OCI-LY7 (cell line): Measurements from ENCODE around the gene OR2T11. TPM values are rescaled to one million over a fixed set of nuclear protein-coding genes. Genes with fewer than 3 reads are reported as not detected.

Experiments
- BruUV-seq: library from RNA; stranded (reverse); fragments of 400-500 nt; replicated peaks from 2 replicates; lab custom pipeline; 2021; lab: Mats Ljungman, UMichigan
- CTCF ChIA-PET: fragments of 300-600 bp; sonication (Branson Sonifier 250); formaldehyde crosslinking; loops from one replicate; lab custom pipeline; 2022; ENCODE audit warnings: antibody characterized with exemption; ENCODE audit not compliant: unreplicated experiment; lab: Charles Lee
- POLR2A ChIA-PET: fragments of 300-600 bp; sonication (Branson Sonifier 250); formaldehyde crosslinking; loops from one replicate; lab custom pipeline; 2022; ENCODE audit warnings: antibody characterized with exemption; lab: Charles Lee
- DNase-seq: peaks from one replicate; pipeline ENCODE4 v3.0.0-alpha.2; 2015; ENCODE audit warnings: low spot score
- H2AFZ ChIP-seq: fragments of 200-600 bp; sonication (generic), shearing (Covaris generic); 2 replicates; pipeline ENCODE4 v1.6.1; 2014; ENCODE audit warnings: mild to moderate bottlenecking, antibody characterized with exemption, low read length, moderate library complexity
- H3K27ac ChIP-seq: fragments of 200-600 bp; sonication (generic); 2 replicates; pipeline ENCODE4 v1.5.1; 2014; ENCODE audit warnings: mixed run types, low read depth, mild to moderate bottlenecking, moderate library complexity, low read length, inconsistent platforms; ENCODE audit not compliant: poor library complexity, severe bottlenecking
- H3K36me3 ChIP-seq: fragments of 200-600 bp; sonication (generic); 2 replicates; pipeline ENCODE4 v1.6.1; 2014; ENCODE audit warnings: mild to moderate bottlenecking, antibody characterized with exemption, low read length, moderate library complexity, mixed read lengths; ENCODE audit not compliant: insufficient read depth
- H3K4me1 ChIP-seq: fragments of 200-600 bp; sonication (generic); 2 replicates; pipeline ENCODE4 v1.5.1; 2014; ENCODE audit warnings: mild to moderate bottlenecking, low read length; ENCODE audit not compliant: insufficient read depth, poor library complexity, severe bottlenecking
- H3K4me2 ChIP-seq: fragments of 200-600 bp; sonication (generic); 2 replicates; pipeline ENCODE4 v1.6.1; 2014; ENCODE audit warnings: mild to moderate bottlenecking, low read length
- H3K4me3 ChIP-seq: fragments of 200-600 bp; sonication (generic); 2 replicates; pipeline ENCODE4 v1.5.1; 2014; ENCODE audit warnings: mild to moderate bottlenecking, low read depth, low read length; ENCODE audit not compliant: poor library complexity, severe bottlenecking
- H3K79me2 ChIP-seq: fragments of 200-600 bp; sonication (generic); 2 replicates; pipeline ENCODE4 v1.6.1; 2016; ENCODE audit warnings: low read depth, mild to moderate bottlenecking, low read length, moderate library complexity, mixed read lengths; ENCODE audit not compliant: insufficient read depth
- H3K9me2 ChIP-seq: fragments of 200-600 bp; sonication (generic); 2 replicates; pipeline ENCODE4 v1.6.1; 2016; ENCODE audit warnings: mild to moderate bottlenecking, low read length, mixed read lengths; ENCODE audit not compliant: insufficient read depth
- H3K9me3 ChIP-seq: fragments of 200-600 bp; sonication (generic); 2 replicates; pipeline ENCODE4 v1.6.1; 2014; ENCODE audit warnings: mild to moderate bottlenecking, mixed run types, low read length, mixed read lengths
- H4K20me1 ChIP-seq: fragments of 200-600 bp; sonication (generic); 2 replicates; pipeline ENCODE4 v1.6.1; 2014; ENCODE audit warnings: mild to moderate bottlenecking, antibody characterized with exemption, low read length, moderate library complexity, mixed read lengths; ENCODE audit not compliant: insufficient read depth
- EZH2phosphoT487 ChIP-seq: fragments of 200-600 bp; sonication (generic); IDR thresholded peaks from 2 replicates; pipeline ENCODE4 v1.6.1; 2018; ENCODE audit warnings: low read depth, borderline replicate concordance, mild to moderate bottlenecking, mixed run types, antibody characterized with exemption, low read length, moderate library complexity, mixed read lengths
- intact Hi-C: fragments of 100-400 bp; cut with micrococcal nuclease; formaldehyde crosslinking; loops from one replicate; pipeline ENCODE4 v1.10.0; 2022; ENCODE audit not compliant: unreplicated experiment
- total RNA-seq, 2 experiments: library from RNA; depleted of rRNA in 1 of 2; stranded (reverse); fragments of >200 nt in 1 of 2; shearing (Covaris generic) in 1 of 2; gene quantifications; 2 replicates each; pipeline ENCODE4 v1.2.3, GENCODE V29; 2014 to 2022
- TF ChIP-seq, protein P1 (sequence below): fragments of 200-600 bp; sonication (generic); conservative IDR thresholded peaks from 2 replicates; pipeline ENCODE4 v1.5.1; 2014; ENCODE audit warnings: mild to moderate bottlenecking, antibody characterized with exemption, low read length, moderate library complexity, mixed read lengths

Gene OR2T11
- total RNA-seq, 2 experiments from 2014 or later: not detected

DNA sequence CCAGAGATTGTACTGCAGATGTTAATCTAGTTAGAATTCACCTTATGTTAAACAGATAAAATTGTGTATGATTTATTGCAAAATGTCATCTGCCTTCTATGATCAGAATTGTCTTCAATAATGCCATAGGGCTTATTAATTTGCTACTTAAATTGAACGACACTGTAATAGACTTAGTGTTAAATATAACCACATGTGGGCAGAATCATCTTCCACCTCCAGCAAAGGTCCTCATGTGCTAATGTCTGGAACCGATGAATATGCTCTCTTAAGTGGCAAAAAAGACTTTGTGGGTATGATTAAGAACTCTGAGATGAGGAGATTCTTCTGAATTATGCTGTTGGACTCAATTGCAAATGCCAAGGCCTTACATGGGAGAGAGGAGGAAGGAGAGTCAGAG is 4.3 kb downstream of the OR2T11 start:
- BruUV-seq: no TSS peak

DNA sequence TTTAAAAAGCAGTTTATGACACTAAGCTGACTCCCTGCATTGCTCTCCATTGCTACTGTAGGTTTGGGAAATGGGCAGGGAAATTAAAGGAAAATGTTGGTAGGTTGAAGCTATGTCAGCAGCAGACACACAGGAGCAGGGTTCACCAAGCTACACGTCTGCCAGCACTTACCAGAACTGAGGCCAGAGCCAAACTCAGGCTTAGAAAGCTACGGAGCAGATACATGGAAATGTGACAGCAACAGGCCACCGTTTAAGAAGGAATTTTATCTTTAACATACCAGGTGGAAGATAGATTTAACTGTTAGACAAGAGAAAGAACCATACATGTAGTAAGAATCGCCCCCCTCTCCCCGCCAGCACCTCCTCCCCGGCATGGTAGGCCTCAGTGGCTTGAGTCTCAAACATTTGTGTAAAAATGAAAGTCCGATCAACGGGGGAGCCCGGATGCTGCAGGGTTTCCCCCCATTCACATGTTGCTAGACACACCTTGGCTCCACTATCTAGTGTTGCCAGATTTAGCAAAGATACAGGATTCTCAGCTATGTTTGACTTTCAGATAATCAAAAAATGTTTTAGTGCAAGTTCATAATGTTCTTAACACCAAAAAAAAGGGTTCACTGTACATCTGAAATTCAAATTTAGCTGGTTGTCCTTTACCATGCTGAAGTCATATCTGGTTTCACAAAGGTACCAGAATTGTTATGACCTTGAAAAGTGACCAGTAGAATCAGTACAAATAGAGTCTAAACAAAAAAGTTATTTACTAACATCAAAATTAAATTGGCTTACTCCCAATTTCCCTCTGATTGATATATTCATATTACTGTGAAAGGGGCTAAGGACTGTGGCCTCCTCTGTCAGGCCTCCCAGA is 6.7 kb downstream of the OR2T11 start:
- H3K4me1 ChIP-seq: no peaks in the 10 kb centered on the region
- no peaks in the 10 kb centered on the region for H4K20me1 ChIP-seq
- H3K27ac ChIP-seq: no peak overlapping the region
- H3K4me3 ChIP-seq: no peak overlapping the region
- H2AFZ ChIP-seq: no peak overlapping the region
- TF ChIP-seq, protein P1, sequence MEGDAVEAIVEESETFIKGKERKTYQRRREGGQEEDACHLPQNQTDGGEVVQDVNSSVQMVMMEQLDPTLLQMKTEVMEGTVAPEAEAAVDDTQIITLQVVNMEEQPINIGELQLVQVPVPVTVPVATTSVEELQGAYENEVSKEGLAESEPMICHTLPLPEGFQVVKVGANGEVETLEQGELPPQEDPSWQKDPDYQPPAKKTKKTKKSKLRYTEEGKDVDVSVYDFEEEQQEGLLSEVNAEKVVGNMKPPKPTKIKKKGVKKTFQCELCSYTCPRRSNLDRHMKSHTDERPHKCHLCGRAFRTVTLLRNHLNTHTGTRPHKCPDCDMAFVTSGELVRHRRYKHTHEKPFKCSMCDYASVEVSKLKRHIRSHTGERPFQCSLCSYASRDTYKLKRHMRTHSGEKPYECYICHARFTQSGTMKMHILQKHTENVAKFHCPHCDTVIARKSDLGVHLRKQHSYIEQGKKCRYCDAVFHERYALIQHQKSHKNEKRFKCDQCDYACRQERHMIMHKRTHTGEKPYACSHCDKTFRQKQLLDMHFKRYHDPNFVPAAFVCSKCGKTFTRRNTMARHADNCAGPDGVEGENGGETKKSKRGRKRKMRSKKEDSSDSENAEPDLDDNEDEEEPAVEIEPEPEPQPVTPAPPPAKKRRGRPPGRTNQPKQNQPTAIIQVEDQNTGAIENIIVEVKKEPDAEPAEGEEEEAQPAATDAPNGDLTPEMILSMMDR: no peak
- no peak for TF ChIP-seq EZH2phosphoT487
- no peak overlapping the region for H3K4me2 ChIP-seq
- BruUV-seq: no TSS peak
- no peak for DNase-seq
- intact Hi-C loops: no loop called here
- POLR2A ChIA-PET: interaction anchor here (0.6 kb wide), 1 partner anchor 162 kb away, joined by 3 read pairs; no protein-coding TSS in a partner anchor
- no peaks in the 10 kb centered on the region for H3K79me2 ChIP-seq
- H3K36me3 ChIP-seq: no peaks in the 10 kb centered on the region
- no peaks in the 10 kb centered on the region for H3K9me3 ChIP-seq
- CTCF ChIA-PET: no interaction called here
- H3K9me2 ChIP-seq: no peaks in the 10 kb centered on the region

More for the DNA sequence above, 4.3 kb downstream of the OR2T11 start:
- H3K4me1 ChIP-seq: no peaks in the 10 kb centered on the region
- no peaks in the 10 kb centered on the region for H3K9me3 ChIP-seq
- POLR2A ChIA-PET: interaction anchor here (0.6 to 0.7 kb wide), 2 partner anchors 83 to 175 kb away, joined by 3 to 6 read pairs; no protein-coding TSS in a partner anchor
- no peaks in the 10 kb centered on the region for H3K79me2 ChIP-seq
- H3K9me2 ChIP-seq: no peaks in the 10 kb centered on the region
- no peak overlapping the region for H3K27ac ChIP-seq
- no peaks in the 10 kb centered on the region for H4K20me1 ChIP-seq
- CTCF ChIA-PET: no interaction called here
- no peak for TF ChIP-seq EZH2phosphoT487
- TF ChIP-seq, protein P1: no peak
- H3K4me3 ChIP-seq: no peak overlapping the region
- no peaks in the 10 kb centered on the region for H3K36me3 ChIP-seq
- no peak overlapping the region for H3K4me2 ChIP-seq
- intact Hi-C loops: loop anchor here (5.0 kb wide), 1 partner anchor 173 kb away; no protein-coding TSS in a partner anchor
- DNase-seq: no peak
- H2AFZ ChIP-seq: no peak overlapping the region

DNA sequence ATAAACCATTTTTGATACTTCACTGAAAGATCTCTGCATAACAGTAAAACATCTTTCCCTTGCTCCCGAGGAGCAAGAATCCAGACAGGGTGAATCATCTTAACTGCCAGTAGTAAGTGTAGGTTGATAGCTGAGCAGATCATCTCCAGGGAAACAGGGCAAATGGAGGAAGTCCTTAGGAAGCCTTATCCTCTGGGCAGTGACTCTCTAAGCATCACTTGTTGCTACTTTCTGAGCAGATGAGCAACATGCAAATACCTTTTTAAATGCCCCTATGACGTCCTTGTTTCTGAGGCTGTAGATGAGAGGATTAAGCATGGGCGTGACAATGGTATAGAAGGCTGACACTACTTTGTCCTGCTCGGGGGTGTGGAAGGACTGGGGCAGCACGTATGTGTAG is 8.9 kb downstream of the OR2T11 start:
- ChIA-PET CTCF (no interaction called here), POLR2A (interaction anchor here (1.8 kb wide), 1 partner anchor 179 kb away, joined by 8 read pairs; no protein-coding TSS in a partner anchor)
- Histone ChIP-seq H3K36me3 (no peaks in the 10 kb centered on the region), H3K9me3 (no peaks in the 10 kb centered on the region), H3K4me1 (no peaks in the 10 kb centered on the region), H4K20me1 (no peaks in the 10 kb centered on the region), H3K4me3 (no peak overlapping the region), H3K27ac (no peak overlapping the region), H2AFZ (no peak overlapping the region), H3K9me2 (no peaks in the 10 kb centered on the region), H3K4me2 (no peak overlapping the region), H3K79me2 (no peaks in the 10 kb centered on the region)
- DNase-seq: no peak
- intact Hi-C loops: no loop called here
- no TSS peak for BruUV-seq
- TF ChIP-seq EZH2phosphoT487: no peak
- TF ChIP-seq, protein P1: no peak
